ENCODE measurements around the gene DENND1A.
"Not testable (repeated sequence)": the region's sequence is repeated elsewhere in the genome, so short reads cannot be mapped to it uniquely, and the experiment has no call there.

The DENND1A gene

DNA sequence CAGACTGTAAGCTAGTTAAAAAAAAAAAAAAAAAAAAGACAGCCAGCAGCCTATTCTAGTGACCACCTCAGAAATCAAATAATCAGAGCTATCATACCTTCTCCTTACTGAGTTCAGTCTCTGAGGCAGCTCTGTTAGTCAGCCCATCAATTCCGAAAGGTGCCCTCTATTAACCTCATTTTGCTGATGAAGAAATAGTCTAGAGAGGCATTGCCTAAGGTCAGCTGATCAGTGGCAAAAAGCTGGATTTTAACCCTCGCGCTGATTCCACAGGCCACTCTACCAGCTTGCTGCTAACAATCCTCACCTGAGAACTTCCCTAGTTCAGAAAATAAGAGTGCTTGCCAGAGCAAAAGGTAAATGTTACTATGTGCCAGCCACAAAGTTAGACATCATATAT, 172.0 kb downstream of the DENND1A start:
- DNase-seq: no peak

GRCh38 chr9:123757547-123757946, 172.4 kb downstream of the DENND1A start:
- DNase-seq: no peak

DNA sequence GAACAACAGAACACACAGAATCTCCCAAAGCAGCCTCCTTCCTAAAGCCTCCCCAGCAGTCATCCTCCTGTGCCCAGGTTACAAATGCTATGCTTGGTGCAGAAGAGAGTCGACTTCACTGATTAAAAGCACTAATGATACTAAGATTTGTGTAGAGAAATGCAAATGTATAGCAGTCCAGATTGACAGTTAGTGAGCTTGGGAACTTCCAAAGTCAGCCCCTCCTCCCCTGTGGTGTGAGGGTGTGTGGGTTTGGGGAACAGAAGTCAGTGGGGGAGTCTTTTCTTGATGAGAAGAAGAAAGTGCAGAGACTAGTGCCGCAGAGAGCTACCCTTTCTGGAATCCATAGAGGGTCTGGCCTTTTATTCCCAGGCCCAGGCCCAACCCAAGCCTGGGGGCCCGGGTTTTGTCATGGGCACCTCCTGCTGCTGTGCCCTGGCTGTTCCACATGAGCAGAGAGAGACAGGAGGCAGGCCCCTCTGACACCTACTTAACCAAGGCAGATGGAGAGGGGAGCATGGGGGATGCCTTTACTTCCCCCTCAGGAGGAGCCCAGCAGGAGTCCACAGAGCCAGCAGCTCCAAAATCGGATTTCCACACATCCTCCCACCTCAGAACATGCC, 173.3 kb downstream of the DENND1A start:
- no peak for DNase-seq

GRCh38 chr9:123753669-123754258, 176.2 kb downstream of the DENND1A start:
- no peak for DNase-seq

DNA sequence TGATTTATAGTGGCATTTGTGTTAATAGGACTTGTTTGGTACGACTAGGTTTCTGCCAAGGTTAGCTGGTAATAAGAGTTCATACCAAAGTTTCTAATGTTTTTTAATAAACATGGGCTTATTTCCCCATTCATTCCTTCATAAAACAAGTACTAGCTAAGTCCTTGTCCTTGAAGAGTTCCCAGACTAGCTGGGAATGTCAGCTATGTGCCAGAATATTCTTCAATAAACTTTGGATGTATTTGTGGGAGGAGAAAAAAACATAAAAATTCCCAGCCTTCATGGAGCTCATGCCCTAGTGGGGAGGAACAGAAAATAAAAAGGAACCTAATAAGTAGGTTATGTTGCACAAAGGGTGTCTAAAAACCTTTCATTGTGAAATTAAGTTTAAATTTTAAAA, 176.9 kb downstream of the DENND1A start:
- DNase-seq: no peak

DNA sequence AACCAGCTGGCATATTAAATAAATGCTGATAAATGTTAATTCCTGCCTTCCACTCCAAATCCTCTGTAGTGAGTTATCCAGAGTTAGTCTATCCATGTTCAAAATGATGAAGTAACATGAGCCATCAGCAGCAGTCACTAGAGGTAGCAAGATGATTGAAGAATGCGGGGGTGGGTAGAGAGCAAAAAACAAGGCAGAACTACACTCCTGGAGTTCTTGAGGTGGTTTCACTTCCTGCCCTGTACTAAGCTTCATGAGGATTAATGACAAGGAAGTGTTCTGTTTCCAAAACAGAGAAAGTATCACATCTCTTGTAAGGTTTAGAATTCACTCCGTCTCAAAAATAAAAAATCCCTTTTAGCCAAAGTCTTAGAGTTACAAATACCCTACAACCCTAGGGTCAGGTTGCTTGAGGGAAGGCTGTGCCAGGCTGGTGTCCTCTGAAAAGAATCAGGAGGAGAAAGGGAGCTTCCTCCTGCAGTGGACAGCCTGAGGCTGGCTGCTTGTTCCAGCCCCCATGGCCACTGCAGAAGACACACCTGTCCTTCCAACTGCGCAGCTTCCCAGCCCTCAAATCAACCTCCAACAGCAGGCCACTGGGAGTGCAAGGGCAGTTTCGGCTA, 180.2 kb downstream of the DENND1A start:
- DNase-seq: no peak

GRCh38 chr9:123746765-123747164, 183.2 kb downstream of the DENND1A start:
- no peak for DNase-seq

- DNase-seq: no peak
Measured at GRCh38 chr9:123745933-123746332, 184.0 kb downstream of the DENND1A start.

- DNase-seq: no peak
Measured at GRCh38 chr9:123745451-123745850, 184.5 kb downstream of the DENND1A start.

DNA sequence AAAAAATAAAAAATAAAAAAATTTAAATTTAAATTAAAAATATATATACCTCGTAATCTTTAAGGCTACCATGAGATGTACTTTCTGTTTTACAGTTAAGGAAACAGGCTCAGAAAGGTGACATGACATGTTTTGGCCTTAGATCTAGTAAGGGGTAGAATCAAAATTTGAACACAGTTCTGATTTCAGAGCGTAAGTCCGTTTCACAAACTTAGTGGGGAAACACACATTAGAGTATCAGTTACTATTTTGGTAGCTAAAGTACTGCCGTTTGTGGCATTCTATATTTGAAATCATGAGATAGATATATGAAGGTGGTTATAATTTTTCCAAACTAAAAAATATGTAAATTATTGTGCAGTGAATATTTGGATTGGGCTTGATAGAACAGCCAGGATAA, 186.2 kb downstream of the DENND1A start:
- DNase-seq: no peak

DNA sequence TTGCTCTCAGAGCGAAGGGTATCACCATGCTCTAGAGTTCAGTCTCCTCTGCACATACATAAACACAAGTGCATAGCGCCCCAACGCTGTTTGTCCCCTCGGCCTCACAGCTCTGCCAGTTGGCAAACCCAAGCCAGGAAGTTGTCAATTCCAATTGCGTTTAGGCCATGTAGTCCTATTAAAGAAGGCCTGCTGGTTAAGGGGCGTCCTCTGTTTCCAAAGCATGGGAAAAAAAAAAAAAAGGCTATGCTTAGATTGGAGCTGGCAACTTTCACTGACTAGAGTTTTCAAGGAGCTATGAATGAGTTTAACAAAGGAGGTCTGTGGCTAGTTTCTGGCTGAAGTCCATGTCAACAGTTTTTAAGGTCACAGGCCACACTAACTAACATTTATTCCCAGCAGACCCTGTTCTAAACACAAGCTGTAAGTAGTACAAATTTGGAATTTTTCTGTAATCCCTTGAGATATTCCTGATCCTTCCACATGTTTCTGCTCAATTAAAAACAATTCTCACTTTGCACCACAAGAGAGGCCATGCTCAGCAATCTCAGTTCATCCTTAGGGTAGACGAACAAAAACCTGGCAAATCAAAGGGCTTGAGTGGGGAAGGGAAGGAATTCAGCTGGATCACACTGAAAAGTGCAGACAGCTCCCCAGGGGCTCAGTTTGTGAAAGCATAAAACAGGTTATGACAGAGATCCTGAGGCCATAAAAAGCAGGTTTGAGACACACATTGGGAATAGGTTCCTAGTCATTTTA, 187.7 kb downstream of the DENND1A start:
- DNase-seq: no peak

DNA sequence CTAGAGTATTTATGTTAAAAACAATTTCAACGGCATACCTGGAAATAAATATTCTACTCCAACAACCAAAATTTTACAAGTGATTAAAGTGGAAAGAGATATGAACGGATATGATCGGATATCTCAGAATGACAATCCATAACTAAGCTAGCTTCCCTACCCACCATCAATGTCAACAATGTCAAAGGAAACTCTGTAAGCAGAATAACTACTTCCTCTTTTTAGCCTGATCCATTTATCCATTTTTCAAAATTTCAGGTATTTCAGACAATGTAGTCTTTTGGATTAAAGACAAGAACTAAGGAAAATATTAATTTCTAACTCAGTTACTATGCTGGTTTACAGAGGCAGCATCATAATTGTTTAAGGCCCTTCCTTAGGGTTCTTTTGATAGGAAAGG, 188.7 kb downstream of the DENND1A start:
- DNase-seq: no peak

DNA sequence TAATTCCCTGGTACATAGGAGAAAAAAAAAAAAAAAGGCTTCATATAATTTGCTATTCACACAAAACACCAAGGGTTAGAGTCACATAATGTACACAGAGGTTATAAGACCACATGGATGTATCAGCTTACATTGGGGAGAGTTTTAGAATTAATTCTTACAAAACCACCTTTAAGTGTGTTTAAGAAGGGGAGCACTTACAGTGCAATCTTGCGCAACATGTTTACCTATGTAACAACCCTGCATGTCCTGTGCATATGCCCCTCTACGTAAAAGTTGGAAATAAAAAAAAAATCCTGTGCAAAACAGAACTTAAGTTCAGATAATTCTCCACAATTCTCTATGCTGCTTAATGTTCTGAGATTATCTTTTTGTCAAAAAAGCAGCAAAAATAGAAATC, 190.0 kb downstream of the DENND1A start:
- no peak for DNase-seq

DNA sequence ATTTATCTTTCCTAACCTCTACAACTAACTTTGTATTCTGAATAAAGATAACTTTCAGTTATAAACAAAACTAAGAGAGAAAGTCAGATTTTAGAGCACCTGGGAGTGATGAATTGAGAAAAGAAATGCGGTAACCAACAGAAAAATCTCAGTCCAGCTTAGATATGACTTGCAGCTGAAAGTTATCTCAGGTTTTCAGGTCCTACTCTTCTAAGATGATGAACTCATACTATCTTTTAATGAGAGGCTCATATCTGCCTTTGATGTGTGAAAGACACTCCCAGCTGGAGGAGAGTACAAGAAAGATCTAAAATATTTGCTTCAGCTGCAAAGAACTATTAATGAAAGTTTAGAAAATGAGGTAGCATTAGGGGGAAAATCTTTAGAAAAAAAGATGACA, 190.5 kb downstream of the DENND1A start:
- DNase-seq: no peak

DNA sequence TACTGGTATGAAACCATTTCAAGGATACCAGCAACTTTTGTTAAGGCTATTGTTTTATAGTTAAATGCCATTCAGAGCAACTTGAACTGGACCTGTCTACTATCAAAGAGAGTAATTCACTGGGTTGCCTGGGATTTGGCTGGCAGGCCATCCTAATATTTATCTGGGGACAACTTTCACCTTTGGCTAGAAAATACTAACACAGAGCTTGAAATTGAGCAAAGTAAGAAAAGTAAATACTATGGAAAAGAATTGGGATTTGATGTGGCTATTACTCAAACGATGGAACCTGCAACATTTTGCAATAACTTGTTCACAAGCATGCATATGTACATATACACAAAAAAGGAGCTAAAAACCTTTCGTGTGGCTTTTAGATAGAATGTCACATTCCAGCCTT, 191.3 kb downstream of the DENND1A start:
- DNase-seq: no peak

DNA sequence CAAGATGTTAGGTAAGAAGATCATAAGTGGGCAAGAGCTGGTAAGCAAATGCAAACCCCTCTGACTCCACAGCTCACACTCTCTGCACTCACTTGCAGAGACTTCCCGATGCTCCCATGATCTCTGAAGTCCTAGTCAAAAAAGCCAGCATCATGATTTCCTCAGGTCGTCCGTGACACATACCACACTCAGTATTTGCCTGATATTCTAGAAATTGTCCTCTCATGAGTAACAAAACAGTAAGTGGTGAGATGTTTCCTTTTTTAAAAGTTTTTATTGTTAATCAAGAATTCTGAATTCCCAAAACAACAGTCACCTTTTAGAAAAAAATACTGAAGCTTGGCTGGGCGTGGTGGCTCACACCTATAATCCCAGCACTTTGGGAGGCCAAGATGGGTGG, 194.6 kb downstream of the DENND1A start:
- DNase-seq: no peak

DNA sequence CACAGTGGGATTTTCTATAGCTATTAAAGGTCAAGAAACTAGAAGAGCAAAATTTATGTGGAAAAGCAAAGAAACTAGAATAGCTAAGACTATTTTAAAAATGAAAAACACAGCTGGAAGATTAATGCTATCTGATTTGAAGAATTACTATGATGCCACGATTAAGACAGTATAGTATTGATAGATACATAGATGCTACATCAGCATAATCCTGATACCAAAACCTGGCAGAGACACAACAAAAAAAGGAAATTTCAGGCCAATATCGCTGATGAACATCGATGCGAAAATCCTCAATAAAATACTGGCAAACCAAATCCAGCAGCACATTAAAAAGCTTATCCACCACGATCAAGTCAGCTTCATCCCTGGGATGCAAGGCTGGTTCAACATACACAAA, 201.4 kb downstream of the DENND1A start:
- DNase-seq: not testable (repeated sequence)

- DNase-seq: no peak
Measured at GRCh38 chr9:123727332-123727731, 202.6 kb downstream of the DENND1A start.

DNA sequence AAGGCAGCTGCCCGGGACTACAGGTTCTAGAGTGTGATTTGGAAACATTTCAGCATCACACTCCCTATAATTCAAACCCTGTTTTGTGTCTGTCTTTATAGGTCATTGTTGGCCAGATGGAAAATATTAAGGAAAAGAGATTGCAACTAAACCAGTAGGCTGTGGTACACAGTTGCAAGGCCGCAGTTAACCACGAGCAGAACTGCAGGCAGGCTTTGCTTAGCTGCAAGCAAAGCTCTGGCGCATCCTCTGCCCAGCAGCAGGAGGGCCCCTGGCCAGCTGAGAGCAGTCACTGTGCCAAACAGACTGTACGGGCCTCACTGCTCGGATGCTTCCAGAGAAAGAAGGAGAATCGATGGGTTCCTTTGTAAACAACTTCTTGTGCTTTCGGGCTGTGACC, 204.5 kb downstream of the DENND1A start:
- no peak for DNase-seq

- DNase-seq: no peak
Measured at GRCh38 chr9:123724211-123724796, 205.6 kb downstream of the DENND1A start.

DNA sequence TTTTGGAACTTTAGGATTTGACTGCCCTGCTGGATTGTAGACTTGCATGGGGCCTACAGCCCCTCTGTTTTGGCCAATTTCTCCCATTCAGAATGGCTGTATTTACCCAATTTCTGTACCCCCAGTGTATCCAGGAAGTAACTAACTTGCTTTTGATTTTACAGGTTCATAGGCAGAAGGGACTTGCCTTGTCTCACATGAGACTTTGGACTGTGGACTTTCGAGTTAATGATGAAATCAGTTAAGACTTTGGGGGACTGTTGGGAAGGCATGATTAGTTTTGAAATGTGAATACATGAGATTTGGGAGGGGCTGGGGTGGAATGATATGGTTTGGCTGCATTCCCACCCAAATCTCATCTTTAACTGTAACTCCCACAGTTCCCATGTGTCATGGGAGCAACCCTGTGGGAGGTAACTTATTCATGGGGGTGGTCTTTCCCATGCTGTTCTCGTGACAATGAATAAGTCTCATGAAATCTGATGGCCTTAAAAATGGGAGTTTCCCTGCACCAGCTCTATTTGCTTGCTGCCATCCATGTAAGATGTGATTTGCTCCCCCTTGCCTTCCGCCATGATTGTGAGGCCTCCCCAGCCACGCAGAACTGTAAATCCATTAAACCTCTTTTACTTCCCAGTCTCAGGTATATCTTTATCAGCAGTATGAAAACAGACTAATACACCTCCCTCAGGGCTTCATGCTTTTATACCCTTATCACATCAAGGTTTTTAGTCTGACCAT, 206.6 kb downstream of the DENND1A start:
- no peak for DNase-seq

- DNase-seq: no peak
Measured at GRCh38 chr9:123722378-123722777, 207.5 kb downstream of the DENND1A start.

DNA sequence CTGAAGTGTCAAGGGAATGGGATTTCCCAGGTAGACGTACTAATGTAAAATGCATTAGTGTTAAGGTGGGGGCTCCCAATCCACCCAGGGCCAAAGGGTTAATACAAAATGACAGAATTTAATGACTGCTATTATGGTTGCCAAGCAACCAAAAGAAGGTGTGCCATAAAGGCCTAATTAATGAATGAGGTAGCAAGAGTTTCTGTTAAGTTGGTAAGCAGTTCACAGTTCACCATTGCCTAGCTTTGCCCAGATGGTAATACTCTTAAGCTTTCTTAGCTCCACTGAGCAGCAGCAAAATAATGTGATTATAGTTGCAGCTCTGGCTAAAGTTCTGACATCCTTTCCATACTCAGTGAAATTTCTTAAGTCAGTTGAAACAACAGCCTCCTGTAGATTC, 211.7 kb downstream of the DENND1A start:
- DNase-seq: no peak

Measured in KG1 (cell line).